GM23248 (cell line): ENCODE data around the gene ANXA6. TPM values are rescaled to one million over a fixed set of nuclear protein-coding genes. Genes with fewer than 3 reads are reported as not detected.

Source experiments
- DNase-seq: peaks from one replicate; pipeline ENCODE4 v3.0.0-alpha.2; 2015
- H2AFZ ChIP-seq: fragments of 200-600 bp; sonication (generic); 2 replicates; pipeline ENCODE4 v1.6.1; 2016; ENCODE audit warnings: antibody characterized with exemption
- H3F3A ChIP-seq: fragments of 200-600 bp; sonication (generic); 2 replicates; pipeline ENCODE4 v1.6.1; 2016; ENCODE audit warnings: mild to moderate bottlenecking, antibody characterized with exemption, mixed run types; ENCODE audit not compliant: insufficient read depth
- H3K27ac ChIP-seq: fragments of 200-600 bp; sonication (generic); 2 replicates; pipeline ENCODE4 v1.5.1; 2016; ENCODE audit warnings: mild to moderate bottlenecking
- H3K27me3 ChIP-seq: fragments of 200-600 bp; sonication (generic); replicated peaks from 2 replicates; pipeline ENCODE4 v1.6.1; 2016; ENCODE audit warnings: mild to moderate bottlenecking; ENCODE audit not compliant: insufficient read depth
- H3K36me3 ChIP-seq: fragments of 200-600 bp; sonication (generic); 2 replicates; pipeline ENCODE4 v1.6.1; 2016; ENCODE audit warnings: low read depth, mild to moderate bottlenecking
- H3K4me1 ChIP-seq: fragments of 200-600 bp; sonication (generic); 2 replicates; pipeline ENCODE4 v1.6.1; 2016; ENCODE audit warnings: mild to moderate bottlenecking; ENCODE audit not compliant: insufficient read depth
- H3K4me2 ChIP-seq: fragments of 200-600 bp; sonication (generic); one replicate; pipeline ENCODE4 v1.6.1; 2016; ENCODE audit warnings: mild to moderate bottlenecking; ENCODE audit not compliant: unreplicated experiment
- H3K4me3 ChIP-seq: fragments of 200-600 bp; sonication (generic); 2 replicates; pipeline ENCODE4 v1.5.1; 2016; ENCODE audit warnings: mild to moderate bottlenecking
- H3K79me2 ChIP-seq: fragments of 200-600 bp; sonication (generic); 2 replicates; pipeline ENCODE4 v1.6.1; 2016; ENCODE audit warnings: mild to moderate bottlenecking; ENCODE audit not compliant: insufficient read depth
- H3K9ac ChIP-seq: fragments of 200-600 bp; sonication (generic); 2 replicates; pipeline ENCODE4 v1.6.1; 2016; ENCODE audit warnings: mild to moderate bottlenecking
- H3K9me2 ChIP-seq: fragments of 200-600 bp; sonication (generic); 2 replicates; pipeline ENCODE4 v1.6.1; 2016; ENCODE audit warnings: mixed run types, mild to moderate bottlenecking, moderate library complexity; ENCODE audit not compliant: insufficient read depth
- H3K9me3 ChIP-seq: fragments of 200-600 bp; sonication (generic); one replicate; pipeline ENCODE4 v1.6.1; 2017; ENCODE audit warnings: low read depth
- H4K20me1 ChIP-seq: fragments of 200-600 bp; sonication (generic); 2 replicates; pipeline ENCODE4 v1.6.0; 2016; ENCODE audit not compliant: insufficient read depth
- EZH2 ChIP-seq: fragments of 200-600 bp; sonication (generic); IDR thresholded peaks from 2 replicates; pipeline ENCODE4 v1.6.1; 2018; ENCODE audit warnings: antibody characterized with exemption, mild to moderate bottlenecking; ENCODE audit not compliant: insufficient read depth, poor library complexity, severe bottlenecking
- EZH2phosphoT487 ChIP-seq: fragments of 200-600 bp; sonication (generic); IDR thresholded peaks from 2 replicates; pipeline ENCODE4 v1.6.1; 2018; ENCODE audit warnings: antibody characterized with exemption, moderate library complexity, mild to moderate bottlenecking, low read depth; ENCODE audit not compliant: insufficient read depth
- WGBS, 2 experiments: methylation state at CpG; one replicate each; pipeline ENCODE4 v1.1.6; 2015 to 2017; ENCODE audit warnings: low lambda C conversion rate in 2 of 2, low coverage in 1 of 2; ENCODE audit errors: missing lambda C conversion rate in 2 of 2; 5-methylcytosine and 5-hydroxymethylcytosine counted together
- in situ Hi-C: fragments of 300-500 bp; cut with MboI; formaldehyde crosslinking; loops from 2 replicates; pipeline ENCODE4 v1.15.0; 2020
- polyA plus RNA-seq: library from polyadenylated mRNA; unstranded; fragments of >200 nt; fragmentation: Nextera tagmentation; extraction: Ambion mirVana; gene quantifications from 2 replicates; pipeline ENCODE4 v1.2.1, GENCODE V29; 2016
- total RNA-seq: library from RNA; depleted of rRNA; stranded (reverse); fragments of >200 nt; shearing (Covaris generic); gene quantifications from 2 replicates; pipeline ENCODE4 v1.2.3, GENCODE V29; 2014

Gene ANXA6
- total and polyA plus RNA-seq, 2 experiments from 2014 or later = 183 to 409 TPM

DNA sequence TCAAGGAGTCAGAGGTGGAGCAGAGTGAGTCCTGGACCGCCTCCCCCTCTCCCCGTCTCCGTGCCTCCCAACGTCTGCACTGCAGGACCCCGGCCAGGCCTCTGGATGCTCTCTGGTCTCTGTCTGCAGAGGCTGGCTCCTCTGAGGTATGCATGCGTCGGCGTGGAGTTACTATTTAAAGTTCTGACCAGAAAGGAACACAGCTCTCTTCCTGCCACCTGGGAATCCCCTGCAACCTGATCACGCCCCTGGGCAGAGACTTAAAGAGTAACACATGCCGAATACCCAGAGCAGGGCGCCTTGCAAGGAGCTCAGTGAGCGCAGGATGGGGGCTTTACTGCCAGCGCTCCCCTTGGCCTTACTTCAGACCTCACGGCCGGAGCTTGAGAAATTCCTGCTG lies 16.0 kb downstream of the ANXA6 start:
- peak overlapping the region; percentile 14; the same call in 1 of the 2 replicates for H3K27ac ChIP-seq
- H3K9me3 ChIP-seq = no peaks in the 10 kb centered on the region
- peak; percentile 41 for DNase-seq
- H3K9ac ChIP-seq = peak overlapping the region; percentile 26; the same call in 1 of the 2 replicates
- peaks cover 6% of the 10 kb centered on the region; the same call in 1 of the 2 replicates for H3F3A ChIP-seq
- peaks cover 85% of the 10 kb centered on the region for H3K79me2 ChIP-seq
- WGBS, 2 experiments = 44 to 50% methylated on average over 15 of the region's 15 CpGs
- TF ChIP-seq EZH2 = no peak
- TF ChIP-seq EZH2phosphoT487 = no peak
- no peaks in the 10 kb centered on the region for H3K9me2 ChIP-seq
- 0 out of 2 replicates have a peak, but pooled peaks cover 11% of the 10 kb centered on the region for H3K4me1 ChIP-seq
- H4K20me1 ChIP-seq = peaks cover 5% of the 10 kb centered on the region; the same call in 1 of the 2 replicates
- no peak overlapping the region for H3K4me2 ChIP-seq
- H2AFZ ChIP-seq = no peak overlapping the region
- no peaks in the 10 kb centered on the region for H3K27me3 ChIP-seq
- H3K4me3 ChIP-seq = no peak overlapping the region
- in situ Hi-C loops = no loop called here
- H3K36me3 ChIP-seq = peaks cover 26% of the 10 kb centered on the region

GRCh38 chr5:151140686-151141459 lies 16.7 kb downstream of the ANXA6 start:
- in situ Hi-C loops = no loop called here

GRCh38 chr5:151139646-151140045 lies 17.9 kb downstream of the ANXA6 start:
- no peak for DNase-seq
- peaks cover 37% of the 10 kb centered on the region for H3K36me3 ChIP-seq
- 0 out of 2 replicates have a peak, but pooled peaks cover 11% of the 10 kb centered on the region for H3K4me1 ChIP-seq
- H3K4me3 ChIP-seq = no peak overlapping the region
- no peak overlapping the region for H3K4me2 ChIP-seq
- WGBS, 2 experiments = 98% methylated on average over 3 of the region's 3 CpGs
- H4K20me1 ChIP-seq = peaks cover 5% of the 10 kb centered on the region; the same call in 1 of the 2 replicates
- H3K27me3 ChIP-seq = no peaks in the 10 kb centered on the region
- no peaks in the 10 kb centered on the region for H3K9me2 ChIP-seq
- in situ Hi-C loops = no loop called here
- H3K9me3 ChIP-seq = no peaks in the 10 kb centered on the region
- no peak for TF ChIP-seq EZH2phosphoT487
- TF ChIP-seq EZH2 = no peak
- no peak overlapping the region for H3K27ac ChIP-seq
- H3F3A ChIP-seq = peaks cover 6% of the 10 kb centered on the region; the same call in 1 of the 2 replicates
- no peak overlapping the region for H2AFZ ChIP-seq
- H3K79me2 ChIP-seq = peaks cover 66% of the 10 kb centered on the region
- H3K9ac ChIP-seq = no peak overlapping the region

More at GRCh38 chr5:151140686-151141459, 16.7 kb downstream of the ANXA6 start:
- Histone ChIP-seq H4K20me1 (peaks cover 5% of the 10 kb centered on the region; the same call in 1 of the 2 replicates), H3F3A (peaks cover 6% of the 10 kb centered on the region; the same call in 1 of the 2 replicates), H2AFZ (no peak overlapping the region), H3K4me3 (no peak overlapping the region), H3K9me3 (no peaks in the 10 kb centered on the region), H3K79me2 (peaks cover 79% of the 10 kb centered on the region), H3K9me2 (no peaks in the 10 kb centered on the region), H3K27me3 (no peaks in the 10 kb centered on the region), H3K36me3 (peaks cover 33% of the 10 kb centered on the region), H3K9ac (peak overlapping the region; percentile 26; the same call in 1 of the 2 replicates), H3K4me1 (0 out of 2 replicates have a peak, but pooled peaks cover 11% of the 10 kb centered on the region), H3K27ac (no peak overlapping the region), H3K4me2 (no peak overlapping the region)
- no peak for DNase-seq
- TF ChIP-seq EZH2 (no peak), EZH2phosphoT487 (no peak)
- 78 to 80% methylated on average over 7 of the region's 7 CpGs for WGBS, 2 experiments

- H3K27ac ChIP-seq = no peak overlapping the region
- in situ Hi-C loops = no loop called here
- peaks cover 5% of the 10 kb centered on the region; the same call in 1 of the 2 replicates for H4K20me1 ChIP-seq
- no peak overlapping the region for H3K4me2 ChIP-seq
- no peaks in the 10 kb centered on the region for H3K9me2 ChIP-seq
- no peaks in the 10 kb centered on the region for H3K27me3 ChIP-seq
- H3K36me3 ChIP-seq = peaks cover 43% of the 10 kb centered on the region
- no peak overlapping the region for H3K9ac ChIP-seq
- no peak overlapping the region for H3K4me3 ChIP-seq
- TF ChIP-seq EZH2phosphoT487 = no peak
- TF ChIP-seq EZH2 = no peak
- no peak overlapping the region for H2AFZ ChIP-seq
- peaks cover 6% of the 10 kb centered on the region; the same call in 1 of the 2 replicates for H3F3A ChIP-seq
- no peak for DNase-seq
- peaks cover 60% of the 10 kb centered on the region for H3K79me2 ChIP-seq
- 91 to 92% methylated on average over 8 of the region's 8 CpGs for WGBS, 2 experiments
- H3K9me3 ChIP-seq = no peaks in the 10 kb centered on the region
- 0 out of 2 replicates have a peak, but pooled peaks cover 11% of the 10 kb centered on the region for H3K4me1 ChIP-seq
Measured at GRCh38 chr5:151139015-151139414, 18.6 kb downstream of the ANXA6 start.
